ENCODE measurements around the gene SUMO3.

Gene SUMO3

DNA sequence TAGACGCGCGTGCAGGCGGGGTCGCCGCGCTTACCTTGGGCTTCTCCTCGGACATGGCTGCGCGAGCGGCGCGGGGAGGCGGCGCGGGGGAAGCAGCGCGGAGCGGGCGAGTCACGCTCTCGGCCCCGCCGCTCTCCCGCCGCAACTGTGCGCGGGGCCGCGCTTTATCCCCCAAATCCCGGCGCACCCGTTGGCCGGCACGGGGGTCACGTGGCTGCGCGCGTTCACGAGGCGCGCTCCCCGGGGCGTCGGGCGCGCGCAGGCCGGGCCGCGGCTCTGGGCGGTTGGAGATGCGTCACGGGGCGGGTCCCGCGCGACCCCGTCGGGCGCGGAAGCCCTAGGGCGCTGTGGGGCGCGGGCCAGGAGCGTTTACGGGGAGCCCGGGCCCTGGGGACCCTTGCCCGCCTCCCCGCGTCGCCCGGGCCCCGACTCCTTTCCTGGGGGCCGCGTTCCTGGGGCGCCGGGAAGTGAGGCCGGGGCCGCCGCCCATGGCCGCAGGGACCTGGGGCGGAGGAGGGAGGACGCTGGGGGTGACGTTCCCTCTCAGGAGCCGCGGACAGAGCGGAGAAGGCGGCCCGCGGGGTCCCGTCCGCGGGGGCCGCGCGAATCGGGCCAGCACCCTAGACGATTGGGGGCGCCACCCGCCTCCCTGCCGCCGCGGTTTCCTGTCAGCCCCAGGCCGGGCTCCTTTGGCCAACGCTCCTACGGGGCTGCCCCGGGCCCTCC lies at the start of gene SUMO3:
Gene SUMO3, minus strand, starts transcription at position 149 of the 726 bp plus-strand sequence. Its CDS starts 94 bp downstream, at position 55.
- Histone ChIP-seq H3K4me3 (ENCODE audit: low read length) (peak within 1 kb of the TSS; percentile 80), H3K9ac (ENCODE audit: low read length) (peak within 1 kb of the TSS; percentile 81), H3K9me3 (replicated peaks; ENCODE audit: insufficient read depth, low read length) (no peaks in the 10 kb centered on the region), H3F3A (ENCODE audit: insufficient read depth, low read length) (no peaks in the 10 kb centered on the region), H2AFZ (ENCODE audit: low read length) (peak within 1 kb of the TSS; percentile 94), H3K36me3 (replicated peaks; ENCODE audit: insufficient read depth, low read length) (no peaks in the 10 kb centered on the region), H3K27ac (ENCODE audit: low read length) (no peak within 1 kb of the TSS), H3K4me2 (ENCODE audit: low read depth, low read length) (peak within 1 kb of the TSS; percentile 89), H3K9me2 (replicated peaks; ENCODE audit: insufficient read depth, low read length) (no peaks in the 10 kb centered on the region), H3K27me3 (replicated peaks; ENCODE audit: insufficient read depth, low read length) (peaks cover 19% of the 10 kb centered on the region), H3K4me1 (ENCODE audit: low read length) (no peaks in the 10 kb centered on the region), H3K79me2 (ENCODE audit: low read length) (peaks cover 45% of the 10 kb centered on the region), H4K20me1 (ENCODE audit: insufficient read depth, low read length) (peaks cover 21% of the 10 kb centered on the region)
- peak; percentile 90 for DNase-seq
- TF ChIP-seq EZH2phosphoT487 (IDR thresholded peaks at IDR 0.05; ENCODE audit: low read length), result no peak
- TF ChIP-seq EZH2 (optimal IDR thresholded peaks at IDR 0.05; ENCODE audit: low read depth, low read length), result no peak
- TF ChIP-seq, protein P1, sequence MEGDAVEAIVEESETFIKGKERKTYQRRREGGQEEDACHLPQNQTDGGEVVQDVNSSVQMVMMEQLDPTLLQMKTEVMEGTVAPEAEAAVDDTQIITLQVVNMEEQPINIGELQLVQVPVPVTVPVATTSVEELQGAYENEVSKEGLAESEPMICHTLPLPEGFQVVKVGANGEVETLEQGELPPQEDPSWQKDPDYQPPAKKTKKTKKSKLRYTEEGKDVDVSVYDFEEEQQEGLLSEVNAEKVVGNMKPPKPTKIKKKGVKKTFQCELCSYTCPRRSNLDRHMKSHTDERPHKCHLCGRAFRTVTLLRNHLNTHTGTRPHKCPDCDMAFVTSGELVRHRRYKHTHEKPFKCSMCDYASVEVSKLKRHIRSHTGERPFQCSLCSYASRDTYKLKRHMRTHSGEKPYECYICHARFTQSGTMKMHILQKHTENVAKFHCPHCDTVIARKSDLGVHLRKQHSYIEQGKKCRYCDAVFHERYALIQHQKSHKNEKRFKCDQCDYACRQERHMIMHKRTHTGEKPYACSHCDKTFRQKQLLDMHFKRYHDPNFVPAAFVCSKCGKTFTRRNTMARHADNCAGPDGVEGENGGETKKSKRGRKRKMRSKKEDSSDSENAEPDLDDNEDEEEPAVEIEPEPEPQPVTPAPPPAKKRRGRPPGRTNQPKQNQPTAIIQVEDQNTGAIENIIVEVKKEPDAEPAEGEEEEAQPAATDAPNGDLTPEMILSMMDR (IDR thresholded peaks at IDR 0.05; ENCODE audit: low read length), result 0 out of 2 replicates have a peak, but pooled peaks have one; percentile 5

DNA sequence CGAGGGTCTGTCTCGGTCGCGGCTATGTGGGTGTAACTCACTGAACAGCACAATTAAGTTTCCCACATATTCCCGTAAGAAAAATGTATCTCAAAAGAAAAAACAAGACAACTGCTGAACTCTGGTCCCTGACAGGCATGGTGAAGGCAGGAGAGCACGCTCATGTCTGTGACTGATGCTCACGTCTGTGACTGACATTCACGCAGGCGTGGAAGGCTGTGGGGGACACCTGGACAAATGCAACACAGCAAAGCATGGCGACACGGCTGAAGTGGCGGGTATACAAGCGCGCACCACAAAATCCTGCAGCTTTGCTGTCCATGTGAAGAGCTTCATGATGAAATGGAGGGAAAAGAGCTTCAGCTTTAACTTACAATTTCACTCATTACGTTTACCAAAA lies 49.6 kb upstream of the SUMO3 start:
- no peak for DNase-seq
- H4K20me1 ChIP-seq (ENCODE audit: insufficient read depth, low read length), result peaks cover 16% of the 10 kb centered on the region
- no peaks in the 10 kb centered on the region for H3K9me3 ChIP-seq (replicated peaks; ENCODE audit: insufficient read depth, low read length)
- H3K4me1 ChIP-seq (ENCODE audit: low read length), result peaks cover 17% of the 10 kb centered on the region
- no peaks in the 10 kb centered on the region for H3K27me3 ChIP-seq (replicated peaks; ENCODE audit: insufficient read depth, low read length)
- H3K79me2 ChIP-seq (ENCODE audit: low read length), result peaks cover 94% of the 10 kb centered on the region
- H3K27ac ChIP-seq (ENCODE audit: low read length), result no peak overlapping the region
- H3K4me3 ChIP-seq (ENCODE audit: low read length), result no peak overlapping the region
- no peaks in the 10 kb centered on the region for H3F3A ChIP-seq (ENCODE audit: insufficient read depth, low read length)
- no peak overlapping the region for H3K4me2 ChIP-seq (ENCODE audit: low read depth, low read length)
- no peak overlapping the region for H2AFZ ChIP-seq (ENCODE audit: low read length)
- H3K9me2 ChIP-seq (replicated peaks; ENCODE audit: insufficient read depth, low read length), result no peaks in the 10 kb centered on the region
- no peak overlapping the region for H3K9ac ChIP-seq (ENCODE audit: low read length)
- no peaks in the 10 kb centered on the region for H3K36me3 ChIP-seq (replicated peaks; ENCODE audit: insufficient read depth, low read length)
- TF ChIP-seq EZH2phosphoT487 (IDR thresholded peaks at IDR 0.05; ENCODE audit: low read length) (no peak), EZH2 (optimal IDR thresholded peaks at IDR 0.05; ENCODE audit: low read depth, low read length) (no peak)
- TF ChIP-seq, protein P1 (IDR thresholded peaks at IDR 0.05; ENCODE audit: low read length), result no peak

DNA sequence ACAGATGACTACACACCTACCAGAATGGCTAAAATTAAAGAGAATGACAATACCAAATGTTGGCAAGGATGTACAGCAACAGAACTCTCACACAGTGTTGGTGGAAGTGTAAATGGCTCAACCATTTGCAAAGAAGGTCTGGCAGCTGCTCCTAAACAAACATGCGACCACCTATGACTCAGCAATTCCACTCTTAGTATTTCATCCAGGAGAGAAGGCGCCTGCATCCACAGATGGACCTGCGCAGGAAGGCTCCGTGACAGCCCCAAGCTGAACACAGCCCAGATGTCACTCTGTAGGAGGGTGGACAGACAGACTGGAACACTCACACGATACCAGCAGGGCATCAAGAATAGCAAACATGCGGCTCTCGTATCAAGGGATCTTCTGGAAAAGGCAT lies 48.9 kb upstream of the SUMO3 start:
- no peaks in the 10 kb centered on the region for H3K9me2 ChIP-seq (replicated peaks; ENCODE audit: insufficient read depth, low read length)
- no peak overlapping the region for H3K4me2 ChIP-seq (ENCODE audit: low read depth, low read length)
- no peaks in the 10 kb centered on the region for H3F3A ChIP-seq (ENCODE audit: insufficient read depth, low read length)
- DNase-seq, result no peak
- no peak overlapping the region for H3K27ac ChIP-seq (ENCODE audit: low read length)
- no peak overlapping the region for H3K4me3 ChIP-seq (ENCODE audit: low read length)
- peaks cover 94% of the 10 kb centered on the region for H3K79me2 ChIP-seq (ENCODE audit: low read length)
- H3K9ac ChIP-seq (ENCODE audit: low read length), result no peak overlapping the region
- no peaks in the 10 kb centered on the region for H3K27me3 ChIP-seq (replicated peaks; ENCODE audit: insufficient read depth, low read length)
- H3K36me3 ChIP-seq (replicated peaks; ENCODE audit: insufficient read depth, low read length), result no peaks in the 10 kb centered on the region
- TF ChIP-seq EZH2phosphoT487 (IDR thresholded peaks at IDR 0.05; ENCODE audit: low read length) (no peak), EZH2 (optimal IDR thresholded peaks at IDR 0.05; ENCODE audit: low read depth, low read length) (no peak)
- TF ChIP-seq, protein P1 (IDR thresholded peaks at IDR 0.05; ENCODE audit: low read length), result no peak
- H3K9me3 ChIP-seq (replicated peaks; ENCODE audit: insufficient read depth, low read length), result no peaks in the 10 kb centered on the region
- no peak overlapping the region for H2AFZ ChIP-seq (ENCODE audit: low read length)
- peaks cover 10% of the 10 kb centered on the region for H3K4me1 ChIP-seq (ENCODE audit: low read length)
- H4K20me1 ChIP-seq (ENCODE audit: insufficient read depth, low read length), result peaks cover 12% of the 10 kb centered on the region; the same call in 1 of the 2 replicates

Measured in MM.1S (cell line).